Neuronal stem cell (in vitro differentiated cells): Measurements from ENCODE around the gene PDCL2.

Experiments
- DNase-seq: peaks from one replicate; pipeline ENCODE4 v3.0.0-alpha.2; 2013; ENCODE audit warnings: low spot score
- H2AFZ ChIP-seq: one replicate; pipeline ENCODE4 v1.6.1; 2013; ENCODE audit warnings: mild to moderate bottlenecking, low read length, inconsistent platforms
- H2AK5ac ChIP-seq: 2 replicates; pipeline ENCODE4 v1.6.1; 2013; ENCODE audit warnings: low read depth, mild to moderate bottlenecking, inconsistent platforms, low read length, moderate library complexity, mixed read lengths
- H2BK120ac ChIP-seq: 2 replicates; pipeline ENCODE4 v1.6.1; 2013; ENCODE audit warnings: low read depth, mild to moderate bottlenecking, inconsistent platforms, low read length, moderate library complexity, mixed read lengths
- H2BK12ac ChIP-seq: one replicate; pipeline ENCODE4 v1.6.1; 2013; ENCODE audit warnings: low read length, inconsistent platforms
- H2BK15ac ChIP-seq: 2 replicates; pipeline ENCODE4 v1.6.1; 2013; ENCODE audit warnings: mild to moderate bottlenecking, low read length, inconsistent platforms, mixed read lengths
- H2BK5ac ChIP-seq: one replicate; pipeline ENCODE4 v1.6.1; 2013; ENCODE audit warnings: inconsistent platforms, mild to moderate bottlenecking, low read length, moderate library complexity
- H3K14ac ChIP-seq: one replicate; pipeline ENCODE4 v1.6.1; 2013; ENCODE audit warnings: low read length, inconsistent platforms
- H3K18ac ChIP-seq: 2 replicates; pipeline ENCODE4 v1.6.1; 2013; ENCODE audit warnings: low read length, inconsistent platforms
- H3K23ac ChIP-seq: 2 replicates; pipeline ENCODE4 v1.6.1; 2013; ENCODE audit warnings: low read depth, mild to moderate bottlenecking, mixed read lengths, low read length, inconsistent platforms; ENCODE audit not compliant: poor library complexity
- H3K27ac ChIP-seq: replicated peaks from 3 replicates; pipeline ENCODE4 v1.5.1; 2013; ENCODE audit warnings: low read length, inconsistent platforms
- H3K27me3 ChIP-seq, 3 experiments: 2 replicates each; pipeline ENCODE4 v1.6.1; 2013; ENCODE audit warnings: low read length in 3 of 3, mild to moderate bottlenecking in 2 of 3, inconsistent platforms in 1 of 3, low read depth in 1 of 3, mixed read lengths in 1 of 3, moderate library complexity in 1 of 3; ENCODE audit not compliant: control insufficient read depth in 3 of 3, insufficient read depth in 3 of 3
- H3K36me3 ChIP-seq, 2 donors: replicated peaks in 1 of 2; 2 replicates each; pipeline ENCODE4 v1.6.1; 2013; ENCODE audit warnings: low read length in 2 of 2; ENCODE audit not compliant: control insufficient read depth in 2 of 2, insufficient read depth in 2 of 2
- H3K4ac ChIP-seq: 2 replicates; pipeline ENCODE4 v1.6.1; 2013; ENCODE audit warnings: inconsistent platforms, mild to moderate bottlenecking, low read length, moderate library complexity
- H3K4me1 ChIP-seq, 2 donors: 1 replicate in 1 of 2; 2 replicates in 1 of 2; pipeline ENCODE4 v1.6.1; 2013; ENCODE audit warnings: low read length in 2 of 2, low read depth in 1 of 2; ENCODE audit not compliant: control insufficient read depth in 2 of 2, insufficient read depth in 1 of 2
- H3K4me2 ChIP-seq: one replicate; pipeline ENCODE4 v1.6.1; 2013; ENCODE audit warnings: mild to moderate bottlenecking, low read length, inconsistent platforms; ENCODE audit not compliant: insufficient read depth, poor library complexity, severe bottlenecking
- H3K4me3 ChIP-seq, 2 donors: 2 replicates each; pipeline ENCODE4 v1.5.1; 2013; ENCODE audit warnings: low read length in 2 of 2, mild to moderate bottlenecking in 2 of 2, inconsistent platforms in 1 of 2, moderate library complexity in 1 of 2
- H3K79me1 ChIP-seq: one replicate; pipeline ENCODE4 v1.6.1; 2013; ENCODE audit warnings: low read depth, mild to moderate bottlenecking, inconsistent platforms, low read length, moderate library complexity
- H3K9ac ChIP-seq: one replicate; pipeline ENCODE4 v1.6.1; 2013; ENCODE audit warnings: mild to moderate bottlenecking, low read depth, low read length, inconsistent platforms; ENCODE audit not compliant: poor library complexity
- H3K9me3 ChIP-seq, 2 donors: replicated peaks in 1 of 2; 2 replicates each; pipeline versions ENCODE3 to v1.6.1; 2013; ENCODE audit warnings: low read length in 2 of 2, mild to moderate bottlenecking in 2 of 2, inconsistent platforms in 1 of 2, low read depth in 1 of 2, mixed read lengths in 1 of 2, moderate library complexity in 1 of 2; ENCODE audit not compliant: control insufficient read depth in 2 of 2, insufficient read depth in 1 of 2
- H4K8ac ChIP-seq: one replicate; pipeline ENCODE4 v1.6.1; 2013; ENCODE audit warnings: low read depth, mild to moderate bottlenecking, inconsistent platforms, low read length, moderate library complexity
- H4K91ac ChIP-seq: one replicate; pipeline ENCODE4 v1.6.1; 2013; ENCODE audit warnings: low read length, low read depth, mild to moderate bottlenecking, inconsistent platforms; ENCODE audit not compliant: poor library complexity
- WGBS, 2 donors: extraction: QIAGEN DNeasy Blood & Tissue Kit; methylation state at CpG; one replicate each; pipeline ENCODE4 v1.1.7; 2013; ENCODE audit warnings: missing lambda C conversion rate in 2 of 2, mixed read lengths in 1 of 2; ENCODE audit not compliant: insufficient read length in 2 of 2, insufficient replicate concordance in 1 of 2; ENCODE audit errors: extremely low coverage in 2 of 2; 5-methylcytosine and 5-hydroxymethylcytosine counted together

Gene PDCL2

GRCh38 chr4:55611358-55612059, 19.5 kb upstream of the PDCL2 start:
- Histone ChIP-seq H3K14ac (no peak overlapping the region), H3K4me1 (no peaks in the 10 kb centered on the region), H2BK120ac (no peak overlapping the region), H2AK5ac (no peak overlapping the region), H4K91ac (no peak overlapping the region), H3K27ac (no peak overlapping the region), H2BK5ac (no peak overlapping the region), H2BK15ac (no peak overlapping the region), H3K9me3 (no peaks in the 10 kb centered on the region), H2BK12ac (no peak overlapping the region), H3K27me3 (no peaks in the 10 kb centered on the region), H3K23ac (no peak overlapping the region), H3K36me3 (peaks cover 0 to 79% of the 10 kb centered on the region in 2 donors), H3K4me2 (no peak overlapping the region), H3K4ac (no peak overlapping the region), H4K8ac (no peak overlapping the region), H3K79me1 (no peaks in the 10 kb centered on the region), H2AFZ (no peak overlapping the region), H3K9ac (no peak overlapping the region), H3K4me3 (no peak overlapping the region), H3K18ac (no peak overlapping the region)
- no CpG with 5 or more reads among the region's 3 CpGs for WGBS, 2 donors
- no peak for DNase-seq

GRCh38 chr4:55610381-55610780, 18.3 kb upstream of the PDCL2 start:
- H3K4me1 ChIP-seq, result no peaks in the 10 kb centered on the region
- no peak for DNase-seq

GRCh38 chr4:55609393-55609866, 17.4 kb upstream of the PDCL2 start:
- Histone ChIP-seq H3K14ac (no peak overlapping the region), H3K9ac (no peak overlapping the region), H3K4ac (no peak overlapping the region), H2BK12ac (no peak overlapping the region), H2AK5ac (no peak overlapping the region), H3K4me1 (peaks cover 0 to 2% of the 10 kb centered on the region in 2 donors), H2BK5ac (no peak overlapping the region), H3K27ac (no peak overlapping the region), H3K4me3 (no peak overlapping the region), H3K4me2 (no peak overlapping the region), H3K36me3 (peaks cover 0 to 82% of the 10 kb centered on the region in 2 donors), H2BK15ac (no peak overlapping the region), H3K9me3 (no peaks in the 10 kb centered on the region), H3K79me1 (no peaks in the 10 kb centered on the region), H2AFZ (no peak overlapping the region), H3K27me3 (no peaks in the 10 kb centered on the region), H3K18ac (no peak overlapping the region), H2BK120ac (no peak overlapping the region), H3K23ac (no peak overlapping the region), H4K91ac (no peak overlapping the region), H4K8ac (no peak overlapping the region)
- DNase-seq, result no peak
- WGBS, 2 donors, result no CpG with 5 or more reads among the region's 6 CpGs

More at GRCh38 chr4:55610381-55610780, 18.3 kb upstream of the PDCL2 start:
- no peak overlapping the region for H4K91ac ChIP-seq
- no peak overlapping the region for H3K14ac ChIP-seq
- peaks cover 0 to 79% of the 10 kb centered on the region in 2 donors for H3K36me3 ChIP-seq
- H3K79me1 ChIP-seq, result no peaks in the 10 kb centered on the region
- no peak overlapping the region for H2AK5ac ChIP-seq
- no peak overlapping the region for H2BK15ac ChIP-seq
- H3K23ac ChIP-seq, result no peak overlapping the region
- H4K8ac ChIP-seq, result no peak overlapping the region
- no peak overlapping the region for H2AFZ ChIP-seq
- no peak overlapping the region for H2BK5ac ChIP-seq
- no peak overlapping the region for H3K18ac ChIP-seq
- H2BK120ac ChIP-seq, result no peak overlapping the region
- WGBS, 2 donors, result no CpG with 5 or more reads among the region's 2 CpGs
- no peak overlapping the region for H3K9ac ChIP-seq
- no peak overlapping the region for H3K4me2 ChIP-seq
- no peaks in the 10 kb centered on the region for H3K9me3 ChIP-seq
- H3K27me3 ChIP-seq, result no peaks in the 10 kb centered on the region
- H2BK12ac ChIP-seq, result no peak overlapping the region
- no peak overlapping the region for H3K4me3 ChIP-seq
- no peak overlapping the region for H3K27ac ChIP-seq
- no peak overlapping the region for H3K4ac ChIP-seq

- no peak overlapping the region for H2BK5ac ChIP-seq
- H3K14ac ChIP-seq, result no peak overlapping the region
- no peak overlapping the region for H2BK15ac ChIP-seq
- no peak for DNase-seq
- no peak overlapping the region for H3K4me2 ChIP-seq
- no peak overlapping the region for H2BK120ac ChIP-seq
- no peak overlapping the region for H3K4me3 ChIP-seq
- WGBS, 2 donors, result no CpG with 5 or more reads among the region's 1 CpG
- H3K27me3 ChIP-seq, result no peaks in the 10 kb centered on the region
- H3K23ac ChIP-seq, result no peak overlapping the region
- H3K79me1 ChIP-seq, result no peaks in the 10 kb centered on the region
- peaks cover 0 to 2% of the 10 kb centered on the region in 2 donors for H3K4me1 ChIP-seq
- no peak overlapping the region for H3K18ac ChIP-seq
- H3K27ac ChIP-seq, result no peak overlapping the region
- H2AFZ ChIP-seq, result no peak overlapping the region
- no peak overlapping the region for H3K9ac ChIP-seq
- H2AK5ac ChIP-seq, result no peak overlapping the region
- no peaks in the 10 kb centered on the region for H3K9me3 ChIP-seq
- H3K36me3 ChIP-seq, result peaks cover 0 to 79% of the 10 kb centered on the region in 2 donors
- no peak overlapping the region for H4K91ac ChIP-seq
- no peak overlapping the region for H4K8ac ChIP-seq
- H3K4ac ChIP-seq, result no peak overlapping the region
- H2BK12ac ChIP-seq, result no peak overlapping the region
Observed at GRCh38 chr4:55608591-55608990, 16.5 kb upstream of the PDCL2 start.
